K562 (cell line): Measurements from ENCODE around the gene TRIO.

Experiments used
- CREBBP ChIP-seq: IDR thresholded peaks from one replicate; pipeline ENCODE4 v1.6.1; 2012; ENCODE audit warnings: low read depth, mild to moderate bottlenecking, control low read depth, inconsistent platforms, low read length
- EP300 ChIP-seq: IDR thresholded peaks from 2 replicates; pipeline ENCODE4 v1.6.1; 2012; ENCODE audit warnings: low read length, improper control_type of control experiment
- SAP30 ChIP-seq: fragments of 200-600 bp; sonication (generic); IDR thresholded peaks from 2 replicates; pipeline ENCODE4 v1.6.1; 2012; ENCODE audit warnings: borderline replicate concordance, low read depth, mild to moderate bottlenecking, moderate library complexity, low read length, control low read depth, inconsistent platforms; ENCODE audit not compliant: insufficient read depth, poor library complexity, severe bottlenecking
- SOX6 ChIP-seq: fragments of 450-650 bp; IDR thresholded peaks from 2 replicates; pipeline ENCODE4 v1.6.1; 2014; ENCODE audit warnings: mild to moderate bottlenecking
- ZNF384 ChIP-seq: IDR thresholded peaks from 2 replicates; pipeline ENCODE4 v1.6.1; 2012; ENCODE audit warnings: low read depth, low read length, improper control_type of control experiment
- TF ChIP-seq, protein P1 (sequence below), 3 experiments: IDR thresholded peaks in 2 of 3; conservative IDR thresholded peaks in 1 of 3; 2 replicates each; pipeline ENCODE4 v1.5.1; 2011 to 2012; ENCODE audit warnings: low read length in 3 of 3, mild to moderate bottlenecking in 3 of 3, control low read depth in 2 of 3, improper control_type of control experiment in 1 of 3, inconsistent platforms in 1 of 3, low read depth in 1 of 3, mixed read lengths in 1 of 3, moderate library complexity in 1 of 3; ENCODE audit not compliant: insufficient read depth in 2 of 3

DNA sequence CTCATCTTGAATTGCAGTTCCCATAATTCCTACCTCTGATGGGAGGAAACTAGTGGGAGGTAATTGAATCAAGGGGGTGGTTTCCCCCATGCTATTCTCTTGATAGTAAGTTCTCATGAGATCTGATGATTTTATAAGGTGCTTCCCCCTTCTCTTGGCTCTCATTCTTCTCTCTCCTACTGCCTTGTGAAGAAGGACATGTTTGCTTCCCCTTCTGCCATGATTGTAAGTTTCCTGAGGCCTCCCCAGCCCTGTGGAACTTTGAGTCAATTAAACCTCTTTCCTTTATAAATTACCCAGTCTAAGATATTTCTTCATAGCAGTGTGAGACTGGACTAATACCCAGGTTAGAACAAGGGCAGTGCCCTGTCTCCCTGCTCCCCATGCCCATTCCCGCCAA, 7.5 kb upstream of the TRIO start:
- TF ChIP-seq, protein P1, sequence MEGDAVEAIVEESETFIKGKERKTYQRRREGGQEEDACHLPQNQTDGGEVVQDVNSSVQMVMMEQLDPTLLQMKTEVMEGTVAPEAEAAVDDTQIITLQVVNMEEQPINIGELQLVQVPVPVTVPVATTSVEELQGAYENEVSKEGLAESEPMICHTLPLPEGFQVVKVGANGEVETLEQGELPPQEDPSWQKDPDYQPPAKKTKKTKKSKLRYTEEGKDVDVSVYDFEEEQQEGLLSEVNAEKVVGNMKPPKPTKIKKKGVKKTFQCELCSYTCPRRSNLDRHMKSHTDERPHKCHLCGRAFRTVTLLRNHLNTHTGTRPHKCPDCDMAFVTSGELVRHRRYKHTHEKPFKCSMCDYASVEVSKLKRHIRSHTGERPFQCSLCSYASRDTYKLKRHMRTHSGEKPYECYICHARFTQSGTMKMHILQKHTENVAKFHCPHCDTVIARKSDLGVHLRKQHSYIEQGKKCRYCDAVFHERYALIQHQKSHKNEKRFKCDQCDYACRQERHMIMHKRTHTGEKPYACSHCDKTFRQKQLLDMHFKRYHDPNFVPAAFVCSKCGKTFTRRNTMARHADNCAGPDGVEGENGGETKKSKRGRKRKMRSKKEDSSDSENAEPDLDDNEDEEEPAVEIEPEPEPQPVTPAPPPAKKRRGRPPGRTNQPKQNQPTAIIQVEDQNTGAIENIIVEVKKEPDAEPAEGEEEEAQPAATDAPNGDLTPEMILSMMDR (IDR thresholded peaks at IDR 0.05 in 2 of 3, conservative IDR thresholded peaks at IDR 0.05 in 1 of 3; ENCODE audit: insufficient read depth in 2 of 3, low read depth in 1 of 3, low read length in 3 of 3) = no peak
- TF ChIP-seq CREBBP (no peak), EP300 (no peak), SOX6 (no peak), ZNF384 (no peak), SAP30 (no peak)
